ENCODE results near the gene TRIO. TPM values are rescaled to one million over a fixed set of nuclear protein-coding genes. Genes with fewer than 3 reads are reported as not detected.

TRIO gene
- total and polyA plus RNA-seq, 2 donors (not counting 3 experiments of a cell fraction or from before 2014, with no cell fraction given), result 82.9 to 248 TPM

DNA sequence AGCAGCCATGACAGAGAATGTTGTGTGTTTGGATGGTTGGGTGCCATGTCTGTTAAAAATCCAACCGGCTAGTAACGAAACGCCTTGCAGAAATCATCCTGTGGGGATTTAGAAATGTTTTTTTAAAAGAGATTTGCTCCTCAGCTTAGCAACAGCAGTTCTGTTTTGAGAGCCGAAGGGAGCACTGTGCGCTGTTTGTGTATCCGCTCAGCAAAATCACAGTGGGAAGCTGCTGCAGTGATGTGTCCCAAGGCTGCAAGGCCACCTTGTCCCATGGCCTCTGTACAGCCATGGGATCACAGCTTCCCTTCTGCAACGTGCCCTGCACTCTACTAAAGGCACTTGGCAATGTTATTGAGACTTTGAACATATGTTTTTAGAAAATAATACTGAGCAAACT lies 40.9 kb downstream of the TRIO start:
- Histone ChIP-seq H3K36me3 (ENCODE audit: control insufficient read depth in 2 of 2, extremely low read depth in 1 of 2, insufficient read depth in 2 of 2, low read length in 2 of 2) (no peaks in the 10 kb centered on the region), H3K27me3 (ENCODE audit: control insufficient read depth in 2 of 2, insufficient read depth in 2 of 2, low read length in 2 of 2) (no peaks in the 10 kb centered on the region), H3K4me2 (ENCODE audit: insufficient read depth, low read length) (no peak overlapping the region), H3K9ac (replicated peaks; ENCODE audit: extremely low read depth, insufficient read depth, low read length) (no peak overlapping the region), H4K20me1 (replicated peaks; ENCODE audit: control insufficient read depth, extremely low read depth, insufficient read depth, low read length) (no peaks in the 10 kb centered on the region), H3K27ac (ENCODE audit: insufficient read depth, low read depth, low read length) (no peak overlapping the region), H3K9me3 (replicated peaks; ENCODE audit: control insufficient read depth, insufficient read depth, low read length) (no peaks in the 10 kb centered on the region), H2AFZ (ENCODE audit: low read depth, low read length) (no peak overlapping the region), H3K4me1 (ENCODE audit: control insufficient read depth, extremely low read depth, insufficient read depth, low read length) (peaks cover 65% of the 10 kb centered on the region), H3K4me3 (replicated peaks in 1 of 3; ENCODE audit: insufficient read depth in 1 of 3, low read depth in 1 of 3, low read length in 3 of 3) (no peak overlapping the region), H3K79me2 (ENCODE audit: control insufficient read depth, insufficient read depth, low read length) (peaks cover 99% of the 10 kb centered on the region), H3K9me1 (replicated peaks; ENCODE audit: control insufficient read depth, extremely low read depth, insufficient read depth, low read length) (no peaks in the 10 kb centered on the region)
- FAIRE-seq (no peak), DNase-seq (ENCODE audit: low read depth, low spot score) (no peak)
- POLR2A ChIA-PET, result no interaction called here
- TF ChIP-seq, protein P1, sequence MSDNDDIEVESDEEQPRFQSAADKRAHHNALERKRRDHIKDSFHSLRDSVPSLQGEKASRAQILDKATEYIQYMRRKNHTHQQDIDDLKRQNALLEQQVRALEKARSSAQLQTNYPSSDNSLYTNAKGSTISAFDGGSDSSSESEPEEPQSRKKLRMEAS (IDR thresholded peaks at IDR 0.05; ENCODE audit: insufficient read depth, insufficient read length), result no peak
- no peak for TF ChIP-seq GATA2 (IDR thresholded peaks at IDR 0.05; ENCODE audit: insufficient read depth, insufficient read length, low read depth, low read length)
- no peak for TF ChIP-seq JUN (IDR thresholded peaks at IDR 0.05; ENCODE audit: borderline replicate concordance, insufficient read depth, insufficient read length, low read depth)
- TF ChIP-seq MYC (IDR thresholded peaks at IDR 0.05; ENCODE audit: low read depth, low read length), result no peak
- TF ChIP-seq, protein P2, sequence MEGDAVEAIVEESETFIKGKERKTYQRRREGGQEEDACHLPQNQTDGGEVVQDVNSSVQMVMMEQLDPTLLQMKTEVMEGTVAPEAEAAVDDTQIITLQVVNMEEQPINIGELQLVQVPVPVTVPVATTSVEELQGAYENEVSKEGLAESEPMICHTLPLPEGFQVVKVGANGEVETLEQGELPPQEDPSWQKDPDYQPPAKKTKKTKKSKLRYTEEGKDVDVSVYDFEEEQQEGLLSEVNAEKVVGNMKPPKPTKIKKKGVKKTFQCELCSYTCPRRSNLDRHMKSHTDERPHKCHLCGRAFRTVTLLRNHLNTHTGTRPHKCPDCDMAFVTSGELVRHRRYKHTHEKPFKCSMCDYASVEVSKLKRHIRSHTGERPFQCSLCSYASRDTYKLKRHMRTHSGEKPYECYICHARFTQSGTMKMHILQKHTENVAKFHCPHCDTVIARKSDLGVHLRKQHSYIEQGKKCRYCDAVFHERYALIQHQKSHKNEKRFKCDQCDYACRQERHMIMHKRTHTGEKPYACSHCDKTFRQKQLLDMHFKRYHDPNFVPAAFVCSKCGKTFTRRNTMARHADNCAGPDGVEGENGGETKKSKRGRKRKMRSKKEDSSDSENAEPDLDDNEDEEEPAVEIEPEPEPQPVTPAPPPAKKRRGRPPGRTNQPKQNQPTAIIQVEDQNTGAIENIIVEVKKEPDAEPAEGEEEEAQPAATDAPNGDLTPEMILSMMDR (IDR thresholded peaks at IDR 0.05; ENCODE audit: extremely low read depth in 1 of 2, insufficient read depth in 1 of 2, low read depth in 1 of 2, low read length in 2 of 2), result no peak
- TF ChIP-seq POLR2A (IDR thresholded peaks at IDR 0.05; ENCODE audit: low read depth, low read length), result no peak
- no peak for TF ChIP-seq FOS (IDR thresholded peaks at IDR 0.05; ENCODE audit: borderline replicate concordance, insufficient read depth, low read length)
- TF ChIP-seq POLR2AphosphoS5 (IDR thresholded peaks at IDR 0.05; ENCODE audit: insufficient read depth, low read depth, low read length), result no peak
- no TSS peak for BruUV-seq (replicated peaks)
- intact Hi-C loops (cut with micrococcal nuclease), result no loop called here
- dilution Hi-C loops (cut with MboI; ENCODE audit: extremely low pct_ligation_motif_present, low sequenced_read_pairs), result no loop called here
- CTCF ChIA-PET, result interaction anchor here (0.9 to 1.1 kb wide), 2 partner anchors 16 to 86 kb away, joined by 3 to 4 read pairs; no protein-coding TSS in a partner anchor
